Tibial nerve (tissue), 4 donors: Measurements from ENCODE around the gene GJA4. TPM values are rescaled to one million over a fixed set of nuclear protein-coding genes. Genes with fewer than 3 reads are reported as not detected.

Source experiments
- DNase-seq, 2 donors: peaks; one replicate each; pipeline ENCODE4 v3.0.0-alpha.2; 2019; ENCODE audit warnings: low spot score in 2 of 2
- H3K27ac ChIP-seq, 4 donors: fragments of 200-600 bp; sonication (generic) in 3 of 4; one replicate each; pipeline ENCODE4 v1.5.1; 2017 to 2019; ENCODE audit warnings: mild to moderate bottlenecking in 1 of 4
- H3K27me3 ChIP-seq, 2 donors: fragments of 200-600 bp; sonication (generic) in 1 of 2; one replicate each; pipeline versions ENCODE4 v1.5.1 to v1.6.0; 2017 to 2019
- H3K36me3 ChIP-seq, 3 donors: fragments of 200-600 bp; sonication (generic); one replicate each; pipeline ENCODE4 v1.5.1; 2018 to 2019
- H3K4me1 ChIP-seq, 4 donors: fragments of 200-600 bp; sonication (generic) in 3 of 4; one replicate each; pipeline ENCODE4 v1.5.1; 2017 to 2019
- H3K4me3 ChIP-seq, 4 donors: fragments of 200-600 bp; sonication (generic) in 3 of 4; one replicate each; pipeline ENCODE4 v1.5.1; 2017 to 2019; ENCODE audit warnings: mild to moderate bottlenecking in 1 of 4, moderate library complexity in 1 of 4
- H3K9me3 ChIP-seq, 4 donors: fragments of 200-600 bp; sonication (generic) in 3 of 4; one replicate each; pipeline ENCODE4 v1.5.1; 2017 to 2019
- EP300 ChIP-seq, 2 donors: sonication (generic); formaldehyde crosslinking; IDR thresholded peaks; one replicate each; pipeline ENCODE4 v1.6.1; 2017; ENCODE audit warnings: antibody characterized with exemption in 2 of 2, mild to moderate bottlenecking in 1 of 2
- POLR2A ChIP-seq, 2 donors: fragments of 450-650 bp; IDR thresholded peaks; one replicate each; pipeline ENCODE4 v1.6.1; 2017; ENCODE audit warnings: antibody characterized with exemption in 2 of 2, mild to moderate bottlenecking in 2 of 2, moderate library complexity in 2 of 2
- WGBS, 2 donors: methylation state at CpG; one replicate each; pipeline ENCODE4 v1.1.5; 2018; 5-methylcytosine and 5-hydroxymethylcytosine counted together
- total RNA-seq, 4 donors: library from RNA; depleted of rRNA; stranded (reverse); fragments of >200 nt; gene quantifications; one replicate each; pipeline ENCODE4 v1.1.0, GENCODE V29; 2016
- TF ChIP-seq, protein P1 (sequence below), 5 experiments: fragments of 200-600 bp in 3 of 5; fragments of 450-650 bp in 2 of 5; sonication (generic) in 3 of 5; IDR thresholded peaks; one replicate each; pipeline ENCODE4 v1.5.1; 2016 to 2019; ENCODE audit warnings: antibody characterized with exemption in 5 of 5, mild to moderate bottlenecking in 3 of 5, moderate library complexity in 2 of 5

The GJA4 gene
- total RNA-seq, 4 donors from 2014 or later = 20.3 to 65.1 (median 37.2) TPM

DNA sequence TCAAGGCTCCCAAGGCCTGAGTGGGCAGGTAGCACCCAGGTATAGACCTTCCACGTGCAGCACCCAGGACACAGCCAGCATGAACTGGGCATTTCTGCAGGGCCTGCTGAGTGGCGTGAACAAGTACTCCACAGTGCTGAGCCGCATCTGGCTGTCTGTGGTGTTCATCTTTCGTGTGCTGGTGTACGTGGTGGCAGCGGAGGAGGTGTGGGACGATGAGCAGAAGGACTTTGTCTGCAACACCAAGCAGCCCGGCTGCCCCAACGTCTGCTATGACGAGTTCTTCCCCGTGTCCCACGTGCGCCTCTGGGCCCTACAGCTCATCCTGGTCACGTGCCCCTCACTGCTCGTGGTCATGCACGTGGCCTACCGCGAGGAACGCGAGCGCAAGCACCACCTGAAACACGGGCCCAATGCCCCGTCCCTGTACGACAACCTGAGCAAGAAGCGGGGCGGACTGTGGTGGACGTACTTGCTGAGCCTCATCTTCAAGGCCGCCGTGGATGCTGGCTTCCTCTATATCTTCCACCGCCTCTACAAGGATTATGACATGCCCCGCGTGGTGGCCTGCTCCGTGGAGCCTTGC lies 31.5 kb upstream of the GJA4 start:
- TF ChIP-seq, protein P1, sequence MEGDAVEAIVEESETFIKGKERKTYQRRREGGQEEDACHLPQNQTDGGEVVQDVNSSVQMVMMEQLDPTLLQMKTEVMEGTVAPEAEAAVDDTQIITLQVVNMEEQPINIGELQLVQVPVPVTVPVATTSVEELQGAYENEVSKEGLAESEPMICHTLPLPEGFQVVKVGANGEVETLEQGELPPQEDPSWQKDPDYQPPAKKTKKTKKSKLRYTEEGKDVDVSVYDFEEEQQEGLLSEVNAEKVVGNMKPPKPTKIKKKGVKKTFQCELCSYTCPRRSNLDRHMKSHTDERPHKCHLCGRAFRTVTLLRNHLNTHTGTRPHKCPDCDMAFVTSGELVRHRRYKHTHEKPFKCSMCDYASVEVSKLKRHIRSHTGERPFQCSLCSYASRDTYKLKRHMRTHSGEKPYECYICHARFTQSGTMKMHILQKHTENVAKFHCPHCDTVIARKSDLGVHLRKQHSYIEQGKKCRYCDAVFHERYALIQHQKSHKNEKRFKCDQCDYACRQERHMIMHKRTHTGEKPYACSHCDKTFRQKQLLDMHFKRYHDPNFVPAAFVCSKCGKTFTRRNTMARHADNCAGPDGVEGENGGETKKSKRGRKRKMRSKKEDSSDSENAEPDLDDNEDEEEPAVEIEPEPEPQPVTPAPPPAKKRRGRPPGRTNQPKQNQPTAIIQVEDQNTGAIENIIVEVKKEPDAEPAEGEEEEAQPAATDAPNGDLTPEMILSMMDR (IDR thresholded peaks at IDR 0.05) = no peak
- TF ChIP-seq POLR2A (IDR thresholded peaks at IDR 0.05) (no peak), EP300 (IDR thresholded peaks at IDR 0.05) (no peak)
- no peaks in the 10 kb centered on the region for H3K27me3 ChIP-seq
- H3K9me3 ChIP-seq = peaks cover 0 to 3% (median 0%) of the 10 kb centered on the region in 4 donors
- DNase-seq = no peak
- no peak overlapping the region for H3K4me3 ChIP-seq
- H3K36me3 ChIP-seq = no peaks in the 10 kb centered on the region
- no peaks in the 10 kb centered on the region for H3K4me1 ChIP-seq
- no peak overlapping the region for H3K27ac ChIP-seq
- 91 to 95% methylated on average over 32 to 33 of the region's 33 CpGs for WGBS, 2 donors

DNA sequence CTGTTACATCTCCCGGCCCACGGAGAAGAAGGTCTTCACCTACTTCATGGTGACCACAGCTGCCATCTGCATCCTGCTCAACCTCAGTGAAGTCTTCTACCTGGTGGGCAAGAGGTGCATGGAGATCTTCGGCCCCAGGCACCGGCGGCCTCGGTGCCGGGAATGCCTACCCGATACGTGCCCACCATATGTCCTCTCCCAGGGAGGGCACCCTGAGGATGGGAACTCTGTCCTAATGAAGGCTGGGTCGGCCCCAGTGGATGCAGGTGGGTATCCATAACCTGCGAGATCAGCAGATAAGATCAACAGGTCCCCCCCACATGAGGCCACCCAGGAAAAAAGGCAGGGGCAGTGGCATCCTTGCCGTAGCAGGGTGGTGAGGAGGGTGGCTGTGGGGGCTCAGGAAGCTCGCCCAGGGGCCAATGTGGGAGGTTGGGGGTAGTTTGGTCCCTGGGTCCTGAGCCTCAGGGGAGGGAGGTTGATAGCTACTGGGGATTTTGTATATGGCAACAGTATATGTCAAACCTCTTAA lies 31.0 kb upstream of the GJA4 start:
- DNase-seq = no peak
- H3K36me3 ChIP-seq = no peaks in the 10 kb centered on the region
- no peaks in the 10 kb centered on the region for H3K27me3 ChIP-seq
- no peak overlapping the region for H3K4me3 ChIP-seq
- H3K9me3 ChIP-seq = peaks cover 0 to 3% (median 0%) of the 10 kb centered on the region in 4 donors
- H3K4me1 ChIP-seq = no peaks in the 10 kb centered on the region
- TF ChIP-seq, protein P1 (IDR thresholded peaks at IDR 0.05) = no peak
- no peak for TF ChIP-seq POLR2A (IDR thresholded peaks at IDR 0.05)
- no peak for TF ChIP-seq EP300 (IDR thresholded peaks at IDR 0.05)
- no peak overlapping the region for H3K27ac ChIP-seq
- WGBS, 2 donors = 87 to 90% methylated on average over 13 of the region's 13 CpGs

DNA sequence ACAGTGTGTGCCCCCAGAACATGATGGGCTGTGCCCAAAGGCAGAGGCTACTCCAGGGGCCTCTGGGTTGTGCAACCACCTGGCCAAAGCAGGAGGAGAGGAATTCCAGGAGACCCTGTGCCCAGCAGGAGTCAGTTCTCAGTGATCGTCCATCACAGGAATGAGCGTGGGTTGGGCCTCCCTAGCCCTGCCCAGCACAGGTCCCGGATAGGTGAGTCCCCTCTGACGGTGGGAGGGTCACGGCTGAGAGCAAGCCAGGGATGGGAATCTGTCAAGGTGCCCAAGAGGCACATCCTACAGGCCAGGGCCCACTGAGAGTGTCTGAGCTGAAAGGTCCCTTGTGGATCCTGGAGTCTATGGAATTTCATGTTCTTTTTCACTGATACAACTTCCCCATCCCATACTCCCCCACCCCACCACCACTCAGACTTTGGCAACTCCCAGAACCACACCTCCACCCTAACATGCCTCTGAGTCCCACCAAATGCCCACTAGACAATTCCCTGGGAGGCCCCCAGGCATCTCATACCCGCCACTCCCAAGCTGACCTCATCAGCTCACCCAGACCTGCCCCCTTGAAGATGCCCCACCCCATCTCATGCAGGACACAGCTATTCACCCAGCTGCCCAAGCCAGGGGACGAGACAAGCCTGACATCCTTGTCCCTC lies 30.2 kb upstream of the GJA4 start:
- Histone ChIP-seq H3K4me1 (no peaks in the 10 kb centered on the region), H3K36me3 (no peaks in the 10 kb centered on the region), H3K4me3 (no peak overlapping the region), H3K27me3 (no peaks in the 10 kb centered on the region), H3K27ac (no peak overlapping the region), H3K9me3 (peaks cover 0 to 3% (median 0%) of the 10 kb centered on the region in 4 donors)
- DNase-seq = no peak
- TF ChIP-seq, protein P1 (IDR thresholded peaks at IDR 0.05) = no peak
- TF ChIP-seq EP300 (IDR thresholded peaks at IDR 0.05) (no peak), POLR2A (IDR thresholded peaks at IDR 0.05) (no peak)
- 57 to 66% methylated on average over 7 of the region's 7 CpGs for WGBS, 2 donors

DNA sequence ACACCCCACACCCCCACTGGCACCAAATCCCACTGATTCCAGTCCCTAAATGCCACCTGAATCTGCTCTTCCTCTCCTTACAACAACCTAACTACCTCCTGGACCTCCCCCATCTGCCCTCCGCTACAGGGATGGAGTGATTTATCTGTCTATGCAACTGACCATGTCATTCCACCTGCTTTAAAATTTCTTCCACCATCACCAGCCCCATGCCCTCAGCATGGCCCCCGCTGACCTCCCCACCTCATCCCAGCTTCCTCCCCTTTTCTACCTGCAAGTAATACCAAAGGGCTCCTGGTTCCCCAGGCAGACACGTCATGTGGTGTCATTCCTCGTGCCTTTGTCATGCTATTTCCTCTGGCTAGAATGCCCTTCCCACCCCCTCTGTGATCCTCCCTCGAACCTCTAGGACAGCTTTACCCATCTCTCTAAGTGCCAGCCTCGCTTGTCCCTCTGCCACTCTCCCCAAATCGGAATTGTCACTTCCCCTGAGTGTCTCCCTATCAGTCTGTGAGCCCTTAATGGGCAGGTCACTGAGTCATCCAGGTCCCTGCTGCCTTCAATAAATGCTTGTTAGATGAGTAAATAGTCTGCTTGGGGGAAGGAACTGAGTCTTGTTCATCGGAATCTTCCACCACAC lies 29.5 kb upstream of the GJA4 start:
- no peaks in the 10 kb centered on the region for H3K27me3 ChIP-seq
- H3K4me1 ChIP-seq = no peaks in the 10 kb centered on the region
- peaks cover 0 to 3% (median 0%) of the 10 kb centered on the region in 4 donors for H3K9me3 ChIP-seq
- WGBS, 2 donors = 50 to 53% methylated on average over 8 of the region's 8 CpGs
- no peak overlapping the region for H3K27ac ChIP-seq
- no peak for TF ChIP-seq POLR2A (IDR thresholded peaks at IDR 0.05)
- TF ChIP-seq EP300 (IDR thresholded peaks at IDR 0.05) = no peak
- TF ChIP-seq, protein P1 (IDR thresholded peaks at IDR 0.05) = no peak
- no peaks in the 10 kb centered on the region for H3K36me3 ChIP-seq
- DNase-seq = no peak
- H3K4me3 ChIP-seq = no peak overlapping the region

DNA sequence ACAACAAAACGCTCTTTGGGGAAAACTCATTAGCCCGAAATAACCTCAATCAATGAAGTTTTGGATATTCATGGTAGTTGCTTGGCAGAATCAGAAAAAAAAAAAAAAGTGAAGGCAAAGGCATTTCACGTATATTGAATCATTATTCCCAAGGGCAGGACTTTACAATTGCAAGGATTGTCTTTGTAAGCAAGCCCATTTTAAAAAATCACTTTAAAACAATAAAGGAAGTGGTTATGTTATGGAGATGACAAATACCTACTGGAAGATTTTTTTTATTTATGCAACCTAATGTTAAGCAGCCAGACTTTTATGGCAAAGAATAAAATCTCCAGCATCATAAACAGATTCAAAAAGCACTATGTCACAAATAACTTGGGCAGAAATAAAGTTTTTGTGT lies 23.9 kb upstream of the GJA4 start:
- Histone ChIP-seq H3K36me3 (no peaks in the 10 kb centered on the region), H3K4me1 (no peaks in the 10 kb centered on the region), H3K27ac (no peak overlapping the region), H3K27me3 (no peaks in the 10 kb centered on the region), H3K4me3 (no peak overlapping the region), H3K9me3 (peaks cover 0 to 3% (median 0%) of the 10 kb centered on the region in 4 donors)
- no peak for TF ChIP-seq POLR2A (IDR thresholded peaks at IDR 0.05)
- TF ChIP-seq, protein P1 (IDR thresholded peaks at IDR 0.05) = no peak
- no peak for TF ChIP-seq EP300 (IDR thresholded peaks at IDR 0.05)
- no peak for DNase-seq
- 46 to 52% methylated on average over 3 of the region's 3 CpGs for WGBS, 2 donors
